Psoas muscle (tissue), 8 donors: ENCODE measurements around the gene RAB10. TPM values are rescaled to one million over a fixed set of nuclear protein-coding genes. Genes with fewer than 3 reads are reported as not detected.
A peak's percentile ranks its signal among the peaks of the same experiment; 100 is the strongest.

Experiments used
- ATAC-seq, 4 donors: fragments of 200-7000 bp; cut with Tn5 transposase; one replicate each; pipeline ENCODE4 v1.9.1; 2020; ENCODE audit warnings: moderate library complexity in 3 of 4, mild to moderate bottlenecking in 2 of 4
- DNase-seq, 2 donors: peaks; one replicate each; pipeline ENCODE4 v3.0.0-alpha.2; 2020
- H3K27ac ChIP-seq: fragments of 200-600 bp; one replicate; pipeline ENCODE4 v1.8.0; 2022
- H3K27me3 ChIP-seq, 3 donors: fragments of 200-600 bp in 1 of 3; one replicate each; pipeline versions ENCODE4 v1.6.1 to v1.8.0; 2013 to 2022; ENCODE audit warnings: low read length in 2 of 3, mild to moderate bottlenecking in 2 of 3, moderate library complexity in 1 of 3; ENCODE audit not compliant: insufficient read depth in 3 of 3
- H3K36me3 ChIP-seq, 2 donors: fragments of 200-600 bp in 1 of 2; one replicate each; pipeline versions ENCODE4 v1.6.1 to v1.8.0; 2013 to 2022; ENCODE audit warnings: low read depth in 1 of 2, mild to moderate bottlenecking in 1 of 2, moderate library complexity in 1 of 2; ENCODE audit not compliant: insufficient read depth in 1 of 2
- H3K4me1 ChIP-seq: fragments of 200-600 bp; one replicate; pipeline ENCODE4 v1.8.0; 2022
- H3K4me3 ChIP-seq: fragments of 200-600 bp; one replicate; pipeline ENCODE4 v1.8.0; 2022; ENCODE audit warnings: mild to moderate bottlenecking
- H3K9me3 ChIP-seq: fragments of 200-600 bp; one replicate; pipeline ENCODE4 v1.8.0; 2022
- CTCF ChIP-seq: fragments of 200-600 bp; IDR thresholded peaks from one replicate; pipeline ENCODE4 v1.8.0; 2022; ENCODE audit warnings: antibody characterized with exemption
- WGBS, 3 donors: extraction: QIAGEN DNeasy Blood & Tissue Kit; methylation state at CpG; one replicate each; pipeline versions ENCODE4 v1.1.6 to v1.1.7; 2013; 5-methylcytosine and 5-hydroxymethylcytosine counted together
- intact Hi-C, 2 donors: fragments of 100-400 bp; cut with DNase I; formaldehyde crosslinking; loops; one replicate each; pipeline versions ENCODE4 v1.11.0 to v1.14.2; 2022
- polyA plus RNA-seq, 3 donors: library from polyadenylated mRNA; stranded (reverse); fragments of 200-250 nt; gene quantifications; one replicate each; pipeline ENCODE4 v1.2.3, GENCODE V29; 2013
- total RNA-seq, 4 donors: library from RNA; stranded (reverse); fragmentation: NEBNext Ultra II Directional in 2 of 4; extraction: Animal tissue kit (Norgen Biotek cat#: 25700) in 2 of 4; gene quantifications; one replicate each; pipeline versions ENCODE4 v1.2.1 to v1.2.4, GENCODE V29; 2021 to 2023
- donor health status: healthy with polysubstance abuse.
- donor health status: DM: no; HTN: no; CAD: no; lungs with moderate emphysema.
- donor health status: Bipolar disorder and iron deficiency.
- donor health status: healthy.
- donor health status: DM: yes; HTN: yes; CAD: no.
- donor health status: DM: no; HTN: no; CAD: no.
- donor health status: DM: no; HTN: no; CAD: no.
- donor health status: DM: yes; HTN: yes; CAD: no.

RAB10 gene
- total and polyA plus RNA-seq, 7 donors = 76.5 to 170 (median 147) TPM

GRCh38 chr2:26000561-26001082 is 33.3 kb upstream of the RAB10 start:
- H3K27ac ChIP-seq = peak overlapping the region; percentile 85
- no peaks in the 10 kb centered on the region for H3K36me3 ChIP-seq
- peaks cover 28% of the 10 kb centered on the region for H3K4me1 ChIP-seq
- TF ChIP-seq CTCF = no peak
- intact Hi-C loops = no loop called here
- peak; percentile 67 to 86 for DNase-seq
- WGBS, 3 donors = 27 to 29% (median 29%) methylated on average over 5 of the region's 5 CpGs
- H3K9me3 ChIP-seq = no peaks in the 10 kb centered on the region
- no peaks in the 10 kb centered on the region for H3K27me3 ChIP-seq
- ATAC-seq = peak; percentile 80 to 86 (median 84)
- H3K4me3 ChIP-seq = no peak overlapping the region

- intact Hi-C loops = no loop called here
- peaks cover 28% of the 10 kb centered on the region for H3K4me1 ChIP-seq
- 7 to 10% (median 9%) methylated on average over 4 of the region's 4 CpGs for WGBS, 3 donors
- H3K4me3 ChIP-seq = no peak overlapping the region
- ATAC-seq (peak in 1 of 4 donors; percentile 23), DNase-seq (peak; percentile 56 to 78)
- H3K27ac ChIP-seq = peak overlapping the region; percentile 85
- no peaks in the 10 kb centered on the region for H3K9me3 ChIP-seq
- H3K36me3 ChIP-seq = no peaks in the 10 kb centered on the region
- no peak for TF ChIP-seq CTCF
- no peaks in the 10 kb centered on the region for H3K27me3 ChIP-seq
Observed at GRCh38 chr2:26001743-26002351, 32.0 kb upstream of the RAB10 start.

GRCh38 chr2:26002632-26003310 is 31.1 kb upstream of the RAB10 start:
- no peaks in the 10 kb centered on the region for H3K27me3 ChIP-seq
- no peak for DNase-seq
- ATAC-seq = peak in 1 of 4 donors; percentile 15

GRCh38 chr2:26008095-26008494 is 25.8 kb upstream of the RAB10 start:
- peaks cover 23% of the 10 kb centered on the region for H3K4me1 ChIP-seq
- H3K36me3 ChIP-seq = no peaks in the 10 kb centered on the region
- peak overlapping the region; percentile 67 for H3K27ac ChIP-seq
- WGBS, 3 donors = 77 to 100% (median 96%) methylated on average over 1 of the region's 1 CpG
- H3K9me3 ChIP-seq = no peaks in the 10 kb centered on the region
- no peak overlapping the region for H3K4me3 ChIP-seq
- TF ChIP-seq CTCF = no peak
- DNase-seq (no peak), ATAC-seq (no peak)
- no peaks in the 10 kb centered on the region for H3K27me3 ChIP-seq
- intact Hi-C loops = no loop called here

More at GRCh38 chr2:26002632-26003310, 31.1 kb upstream of the RAB10 start:
- Histone ChIP-seq H3K4me1 (peaks cover 28% of the 10 kb centered on the region), H3K4me3 (no peak overlapping the region), H3K36me3 (no peaks in the 10 kb centered on the region), H3K27ac (peak overlapping the region; percentile 85), H3K9me3 (no peaks in the 10 kb centered on the region)
- intact Hi-C loops = no loop called here
- WGBS, 3 donors = 49 to 63% (median 51%) methylated on average over 9 of the region's 9 CpGs
- no peak for TF ChIP-seq CTCF
